DND-41 (cell line): Measurements from ENCODE around the gene TSHZ2.

Source experiments
- ATAC-seq: fragments of 200-7000 bp; cut with Tn5 transposase; 3 replicates; pipeline ENCODE4 v1.9.1; 2021; ENCODE audit warnings: low read depth; ENCODE audit not compliant: insufficient read depth
- DNase-seq: peaks from one replicate; pipeline ENCODE4 v3.0.0-alpha.2; 2020
- H2AFZ ChIP-seq: 2 replicates; pipeline ENCODE4 v1.6.0; 2012; ENCODE audit warnings: low read depth, low read length
- H3K27ac ChIP-seq: 2 replicates; pipeline ENCODE4 v1.5.1; 2012; ENCODE audit warnings: low read length, inconsistent platforms
- H3K27me3 ChIP-seq: fragments of 200-600 bp; sonication (generic); 2 replicates; pipeline ENCODE4 v1.6.0; 2012; ENCODE audit warnings: low read length, mild to moderate bottlenecking, inconsistent platforms; ENCODE audit not compliant: insufficient read depth, poor library complexity
- H3K36me3 ChIP-seq: 2 replicates; pipeline ENCODE4 v1.5.1; 2012; ENCODE audit warnings: low read length, inconsistent platforms; ENCODE audit not compliant: insufficient read depth
- H3K4me1 ChIP-seq: 2 replicates; pipeline ENCODE4 v1.5.1; 2012; ENCODE audit warnings: mild to moderate bottlenecking, low read length; ENCODE audit not compliant: insufficient read depth
- H3K4me2 ChIP-seq: 2 replicates; pipeline ENCODE4 v1.6.0; 2012; ENCODE audit warnings: mild to moderate bottlenecking, moderate library complexity, low read length, inconsistent platforms; ENCODE audit not compliant: insufficient read depth
- H3K4me3 ChIP-seq, 2 experiments: fragments of 200-600 bp in 1 of 2; shearing (Covaris generic) in 1 of 2; 2 replicates each; pipeline ENCODE4 v1.5.1; 2012 to 2016; ENCODE audit warnings: inconsistent platforms in 2 of 2, low read length in 2 of 2, mild to moderate bottlenecking in 2 of 2, low read depth in 1 of 2, moderate library complexity in 1 of 2
- H3K79me2 ChIP-seq: 2 replicates; pipeline ENCODE4 v1.6.0; 2012; ENCODE audit warnings: low read length, inconsistent platforms; ENCODE audit not compliant: insufficient read depth
- H3K9ac ChIP-seq: 2 replicates; pipeline ENCODE4 v1.6.0; 2012; ENCODE audit warnings: low read depth, mild to moderate bottlenecking, inconsistent platforms, low read length, moderate library complexity
- H3K9me3 ChIP-seq: 2 replicates; pipeline ENCODE4 v1.5.1; 2012; ENCODE audit warnings: low read length, moderate library complexity, mild to moderate bottlenecking, inconsistent platforms; ENCODE audit not compliant: insufficient read depth, severe bottlenecking
- H4K20me1 ChIP-seq: 2 replicates; pipeline ENCODE4 v1.6.0; 2012; ENCODE audit warnings: low read length; ENCODE audit not compliant: insufficient read depth
- CTCF ChIP-seq: IDR thresholded peaks from 2 replicates; pipeline ENCODE4 v1.5.1; 2012; ENCODE audit warnings: borderline replicate concordance, low read length, moderate library complexity, mild to moderate bottlenecking; ENCODE audit not compliant: poor library complexity, severe bottlenecking; ENCODE audit errors: extremely low read depth
- EZH2 ChIP-seq: IDR thresholded peaks from 3 replicates; pipeline ENCODE4 v1.6.1; 2012; ENCODE audit warnings: borderline replicate concordance, low read depth, mild to moderate bottlenecking, moderate library complexity, low read length, inconsistent platforms; ENCODE audit not compliant: severe bottlenecking

TSHZ2 gene

GRCh38 chr20:53539516-53539915, 567.4 kb downstream of the TSHZ2 start:
- ATAC-seq (no peak), DNase-seq (no peak)
- H3K79me2 ChIP-seq = no peaks in the 10 kb centered on the region
- no peak overlapping the region for H3K9ac ChIP-seq
- no peak overlapping the region for H2AFZ ChIP-seq
- no peaks in the 10 kb centered on the region for H3K4me1 ChIP-seq
- no peak for TF ChIP-seq EZH2
- TF ChIP-seq CTCF = no peak
- H3K27ac ChIP-seq = no peak overlapping the region
- H3K4me2 ChIP-seq = no peak overlapping the region
- H3K36me3 ChIP-seq = no peaks in the 10 kb centered on the region
- no peak overlapping the region for H3K4me3 ChIP-seq
- no peaks in the 10 kb centered on the region for H3K9me3 ChIP-seq
- no peaks in the 10 kb centered on the region for H3K27me3 ChIP-seq
- H4K20me1 ChIP-seq = no peaks in the 10 kb centered on the region
